Measurements from ENCODE around the gene ZKSCAN4.

The ZKSCAN4 gene

DNA sequence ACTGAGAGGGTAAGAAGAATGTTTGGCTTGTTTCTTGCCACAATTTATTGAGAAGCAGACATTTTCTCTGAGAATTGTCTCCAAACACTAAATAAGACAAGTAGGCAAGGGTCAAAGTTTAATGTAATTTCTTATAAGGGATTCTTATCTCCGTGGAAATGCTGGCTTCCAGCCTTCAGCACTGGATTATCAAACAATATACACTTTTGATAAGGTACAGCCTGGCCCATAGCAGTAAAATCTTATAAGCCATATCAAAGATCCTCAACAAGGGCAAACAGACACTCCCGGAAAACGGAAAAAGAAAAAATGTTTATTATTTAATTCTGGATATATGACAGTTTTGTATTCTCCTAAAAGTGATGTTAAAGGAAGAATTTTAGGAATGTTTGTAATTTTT is 45.5 kb downstream of the ZKSCAN4 start:
- DNase-seq (no peak), ATAC-seq (no peak)
- Mint-ChIP-seq H3K27me3 (peaks cover 68% of the 10 kb centered on the region), H3K27ac (no peak overlapping the region), H3K4me1 (peaks cover 16% of the 10 kb centered on the region), H3K9me3 (peaks cover 14 to 24% of the 10 kb centered on the region in 2 donors), H3K4me3 (peak overlapping the region in 1 of 2 donors; percentile 29)

DNA sequence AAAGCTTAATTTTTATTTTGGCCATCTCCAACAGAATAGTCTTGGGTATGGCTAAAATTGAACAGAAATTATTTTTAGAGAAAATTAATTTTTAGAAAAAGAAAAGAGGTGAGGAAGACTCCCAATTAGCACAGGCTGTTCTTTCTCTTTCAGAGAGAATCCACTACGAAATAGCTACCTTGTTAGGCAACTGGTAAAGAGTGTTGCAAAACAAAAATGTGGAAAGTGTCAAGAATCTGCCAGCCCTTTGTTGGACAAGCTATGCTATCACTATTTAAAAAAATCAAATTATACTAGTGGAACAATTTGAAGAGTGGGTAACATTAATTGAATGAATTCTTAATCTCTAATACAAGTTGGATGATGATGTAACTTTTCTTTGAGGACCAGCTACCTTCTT is 46.2 kb downstream of the ZKSCAN4 start:
- Mint-ChIP-seq H3K4me3 (no peak overlapping the region), H3K27me3 (peaks cover 69% of the 10 kb centered on the region), H3K4me1 (peaks cover 15% of the 10 kb centered on the region), H3K27ac (no peak overlapping the region), H3K9me3 (peaks cover 14 to 24% of the 10 kb centered on the region in 2 donors)
- ATAC-seq, result no peak
- no peak for DNase-seq

DNA sequence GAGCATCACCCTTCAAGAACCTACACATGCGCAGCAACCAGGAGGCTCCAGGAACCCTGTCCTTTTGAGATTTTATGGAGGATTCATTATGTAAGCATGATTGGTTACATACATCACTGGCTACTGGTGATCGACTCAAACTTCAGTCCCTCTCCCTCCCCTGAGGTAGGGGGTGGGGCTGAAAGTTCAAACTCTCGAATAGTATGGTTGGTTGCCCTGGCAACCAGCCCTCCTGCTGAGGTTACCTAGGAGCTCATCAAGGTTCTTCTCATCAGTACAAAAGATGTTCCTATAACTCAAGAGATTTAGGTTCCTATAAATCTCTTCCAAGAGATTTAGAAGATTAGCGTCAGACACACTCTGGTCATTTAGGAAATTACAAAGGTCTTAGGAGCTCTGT is 48.9 kb downstream of the ZKSCAN4 start:
- Mint-ChIP-seq H3K9me3 (peaks cover 22 to 32% of the 10 kb centered on the region in 2 donors), H3K4me1 (peaks cover 11% of the 10 kb centered on the region), H3K27me3 (peaks cover 71% of the 10 kb centered on the region)

DNA sequence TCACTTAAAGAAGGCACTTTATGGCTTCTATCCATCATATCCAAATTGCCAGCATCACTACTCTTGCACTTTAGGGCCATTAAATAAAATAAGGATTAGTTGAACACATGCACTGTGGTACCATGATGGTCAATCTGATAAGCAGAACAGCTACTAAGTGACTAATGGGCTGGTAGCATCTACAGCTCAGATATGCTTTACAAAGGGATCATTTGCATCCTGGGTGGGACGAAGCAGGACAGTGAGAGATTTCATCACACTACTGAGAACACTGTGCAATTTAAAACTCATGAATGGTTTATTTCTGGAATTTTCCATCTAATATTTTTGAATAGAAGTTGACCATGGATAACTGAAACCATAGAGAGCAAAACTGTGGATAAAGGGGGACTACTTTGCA is 52.0 kb downstream of the ZKSCAN4 start:
- Mint-ChIP-seq H3K4me3 (no peak overlapping the region), H3K9me3 (peaks cover 37 to 42% of the 10 kb centered on the region in 2 donors), H3K27me3 (peaks cover 66% of the 10 kb centered on the region), H3K27ac (no peak overlapping the region), H3K4me1 (no peaks in the 10 kb centered on the region)
- no peak for DNase-seq
- ATAC-seq, result no peak

More for the DNA sequence above, 48.9 kb downstream of the ZKSCAN4 start:
- DNase-seq (no peak), ATAC-seq (no peak)
- Mint-ChIP-seq H3K27ac (no peak overlapping the region), H3K4me3 (no peak overlapping the region)
